ENCODE measurements around the gene PNMA8C.

Gene PNMA8C

DNA sequence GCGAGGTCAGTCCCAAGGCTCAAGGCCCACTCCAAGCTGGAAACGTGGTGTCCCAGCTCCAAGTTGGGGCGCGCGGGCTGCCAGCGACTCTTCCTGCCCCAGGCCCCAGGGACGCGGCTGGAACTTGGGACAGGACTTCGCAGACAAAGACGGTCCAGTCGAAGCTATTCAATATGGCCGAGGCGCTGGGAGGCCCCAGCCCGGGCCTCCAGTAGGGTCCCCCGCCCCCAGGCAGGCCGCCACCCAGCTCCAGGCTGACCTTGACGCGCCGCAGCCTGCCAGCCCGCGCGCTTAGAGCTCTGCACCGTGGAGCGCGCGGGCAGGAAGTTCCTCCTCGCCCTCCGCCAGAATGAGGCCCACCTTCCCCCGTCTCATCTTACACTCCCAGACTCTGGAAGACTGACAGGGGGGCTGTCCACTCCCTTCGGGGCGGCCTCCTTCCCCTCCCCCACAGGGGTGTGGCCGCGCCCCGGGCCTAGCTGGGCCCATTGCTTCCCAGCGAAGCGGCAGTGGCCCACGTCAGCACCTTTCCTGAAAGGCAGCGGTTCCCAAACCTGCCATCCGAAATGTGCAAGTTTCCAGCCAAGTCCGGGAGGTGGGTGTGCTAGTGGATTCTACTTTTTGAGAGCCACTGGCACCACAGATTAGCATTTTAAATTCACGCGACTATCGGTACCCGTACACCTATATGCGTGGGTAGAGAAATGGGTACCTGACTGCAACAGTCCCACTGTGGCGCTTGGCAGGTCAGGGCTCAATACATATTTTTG lies 15.3 kb downstream of the PNMA8C start, which contains the start of gene CCDC8 (continued):
- TF ChIP-seq, protein P1, sequence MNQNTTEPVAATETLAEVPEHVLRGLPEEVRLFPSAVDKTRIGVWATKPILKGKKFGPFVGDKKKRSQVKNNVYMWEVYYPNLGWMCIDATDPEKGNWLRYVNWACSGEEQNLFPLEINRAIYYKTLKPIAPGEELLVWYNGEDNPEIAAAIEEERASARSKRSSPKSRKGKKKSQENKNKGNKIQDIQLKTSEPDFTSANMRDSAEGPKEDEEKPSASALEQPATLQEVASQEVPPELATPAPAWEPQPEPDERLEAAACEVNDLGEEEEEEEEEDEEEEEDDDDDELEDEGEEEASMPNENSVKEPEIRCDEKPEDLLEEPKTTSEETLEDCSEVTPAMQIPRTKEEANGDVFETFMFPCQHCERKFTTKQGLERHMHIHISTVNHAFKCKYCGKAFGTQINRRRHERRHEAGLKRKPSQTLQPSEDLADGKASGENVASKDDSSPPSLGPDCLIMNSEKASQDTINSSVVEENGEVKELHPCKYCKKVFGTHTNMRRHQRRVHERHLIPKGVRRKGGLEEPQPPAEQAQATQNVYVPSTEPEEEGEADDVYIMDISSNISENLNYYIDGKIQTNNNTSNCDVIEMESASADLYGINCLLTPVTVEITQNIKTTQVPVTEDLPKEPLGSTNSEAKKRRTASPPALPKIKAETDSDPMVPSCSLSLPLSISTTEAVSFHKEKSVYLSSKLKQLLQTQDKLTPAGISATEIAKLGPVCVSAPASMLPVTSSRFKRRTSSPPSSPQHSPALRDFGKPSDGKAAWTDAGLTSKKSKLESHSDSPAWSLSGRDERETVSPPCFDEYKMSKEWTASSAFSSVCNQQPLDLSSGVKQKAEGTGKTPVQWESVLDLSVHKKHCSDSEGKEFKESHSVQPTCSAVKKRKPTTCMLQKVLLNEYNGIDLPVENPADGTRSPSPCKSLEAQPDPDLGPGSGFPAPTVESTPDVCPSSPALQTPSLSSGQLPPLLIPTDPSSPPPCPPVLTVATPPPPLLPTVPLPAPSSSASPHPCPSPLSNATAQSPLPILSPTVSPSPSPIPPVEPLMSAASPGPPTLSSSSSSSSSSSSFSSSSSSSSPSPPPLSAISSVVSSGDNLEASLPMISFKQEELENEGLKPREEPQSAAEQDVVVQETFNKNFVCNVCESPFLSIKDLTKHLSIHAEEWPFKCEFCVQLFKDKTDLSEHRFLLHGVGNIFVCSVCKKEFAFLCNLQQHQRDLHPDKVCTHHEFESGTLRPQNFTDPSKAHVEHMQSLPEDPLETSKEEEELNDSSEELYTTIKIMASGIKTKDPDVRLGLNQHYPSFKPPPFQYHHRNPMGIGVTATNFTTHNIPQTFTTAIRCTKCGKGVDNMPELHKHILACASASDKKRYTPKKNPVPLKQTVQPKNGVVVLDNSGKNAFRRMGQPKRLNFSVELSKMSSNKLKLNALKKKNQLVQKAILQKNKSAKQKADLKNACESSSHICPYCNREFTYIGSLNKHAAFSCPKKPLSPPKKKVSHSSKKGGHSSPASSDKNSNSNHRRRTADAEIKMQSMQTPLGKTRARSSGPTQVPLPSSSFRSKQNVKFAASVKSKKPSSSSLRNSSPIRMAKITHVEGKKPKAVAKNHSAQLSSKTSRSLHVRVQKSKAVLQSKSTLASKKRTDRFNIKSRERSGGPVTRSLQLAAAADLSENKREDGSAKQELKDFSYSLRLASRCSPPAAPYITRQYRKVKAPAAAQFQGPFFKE (tag by site-specific recombination; IDR thresholded peaks at IDR 0.05; ENCODE audit: borderline replicate concordance): no peak
- TF ChIP-seq ZNF133 (tag by site-specific recombination; IDR thresholded peaks at IDR 0.05): no peak; the same call in 1 of the 2 replicates
- TF ChIP-seq SETDB1 (IDR thresholded peaks at IDR 0.05; ENCODE audit: insufficient read length, low read length): no peak
- TF ChIP-seq ZNF112 (tag by site-specific recombination; IDR thresholded peaks at IDR 0.05): no peak
- no peak for TF ChIP-seq HOXD13 (CRISPR knock-in tag; IDR thresholded peaks at IDR 0.05; ENCODE audit: borderline replicate concordance)
- no peak for TF ChIP-seq ZNF664 (tag by site-specific recombination; IDR thresholded peaks at IDR 0.05)
- TF ChIP-seq ZNF621 (tag by site-specific recombination; IDR thresholded peaks at IDR 0.05): no peak
- TF ChIP-seq ZNF596 (tag by site-specific recombination; IDR thresholded peaks at IDR 0.05): no peak
- TF ChIP-seq ZNF600 (tag by site-specific recombination; IDR thresholded peaks at IDR 0.05): peak; percentile 83
- peak; percentile 96 for TF ChIP-seq KLF8 (tag by site-specific recombination; IDR thresholded peaks at IDR 0.05)
- TF ChIP-seq SP7 (tag by site-specific recombination; IDR thresholded peaks at IDR 0.05): peak; percentile 85
- TF ChIP-seq ZNF837 (tag by site-specific recombination; IDR thresholded peaks at IDR 0.05): no peak
- TF ChIP-seq ZNF423 (tag by site-specific recombination; IDR thresholded peaks at IDR 0.05): no peak
- TF ChIP-seq ZEB2 (tag by site-specific recombination; IDR thresholded peaks at IDR 0.05): peak; percentile 59; the same call in 1 of the 2 replicates
- no peak for TF ChIP-seq ZNF645 (tag by site-specific recombination; IDR thresholded peaks at IDR 0.05)
- TF ChIP-seq ZNF843 (tag by site-specific recombination; IDR thresholded peaks at IDR 0.05): peak; percentile 60; the same call in 1 of the 2 replicates
- TF ChIP-seq HIC1 (tag by site-specific recombination; IDR thresholded peaks at IDR 0.05): peak; percentile 80
- no peak for TF ChIP-seq ZNF37A (tag by site-specific recombination; IDR thresholded peaks at IDR 0.05)
- TF ChIP-seq ZNF777 (tag by site-specific recombination; IDR thresholded peaks at IDR 0.05; ENCODE audit: borderline replicate concordance): no peak
- no peak for TF ChIP-seq ZNF211 (tag by site-specific recombination; IDR thresholded peaks at IDR 0.05; ENCODE audit: low read depth)
- no peak for TF ChIP-seq ZNF19 (tag by site-specific recombination; IDR thresholded peaks at IDR 0.05; ENCODE audit: low read depth)
- no peak for TF ChIP-seq ZNF473 (tag by site-specific recombination; IDR thresholded peaks at IDR 0.05)
- TF ChIP-seq, protein P2, sequence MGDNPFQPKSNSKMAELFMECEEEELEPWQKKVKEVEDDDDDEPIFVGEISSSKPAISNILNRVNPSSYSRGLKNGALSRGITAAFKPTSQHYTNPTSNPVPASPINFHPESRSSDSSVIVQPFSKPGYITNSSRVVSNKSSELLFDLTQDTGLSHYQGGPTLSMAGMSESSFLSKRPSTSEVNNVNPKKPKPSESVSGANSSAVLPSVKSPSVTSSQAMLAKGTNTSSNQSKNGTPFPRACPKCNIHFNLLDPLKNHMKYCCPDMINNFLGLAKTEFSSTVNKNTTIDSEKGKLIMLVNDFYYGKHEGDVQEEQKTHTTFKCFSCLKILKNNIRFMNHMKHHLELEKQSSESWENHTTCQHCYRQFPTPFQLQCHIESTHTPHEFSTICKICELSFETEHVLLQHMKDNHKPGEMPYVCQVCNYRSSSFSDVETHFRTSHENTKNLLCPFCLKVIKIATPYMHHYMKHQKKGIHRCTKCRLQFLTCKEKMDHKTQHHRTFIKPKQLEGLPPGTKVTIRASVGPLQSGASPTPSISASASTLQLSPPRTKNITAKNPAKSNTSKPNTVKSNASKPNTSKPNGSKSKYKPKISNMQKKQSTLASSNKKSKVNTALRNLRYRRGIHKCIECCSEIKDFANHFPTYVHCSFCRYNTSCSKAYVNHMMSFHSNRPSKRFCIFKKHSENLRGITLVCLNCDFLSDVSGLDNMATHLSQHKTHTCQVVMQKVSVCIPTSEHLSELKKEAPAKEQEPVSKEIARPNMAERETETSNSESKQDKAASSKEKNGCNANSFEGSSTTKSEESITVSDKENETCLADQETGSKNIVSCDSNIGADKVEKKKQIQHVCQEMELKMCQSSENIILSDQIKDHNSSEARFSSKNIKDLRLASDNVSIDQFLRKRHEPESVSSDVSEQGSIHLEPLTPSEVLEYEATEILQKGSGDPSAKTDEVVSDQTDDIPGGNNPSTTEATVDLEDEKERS (tag by site-specific recombination; IDR thresholded peaks at IDR 0.05): no peak
- TF ChIP-seq ZNF558 (tag by site-specific recombination; IDR thresholded peaks at IDR 0.05): no peak
- no peak for TF ChIP-seq CTCF (tag by site-specific recombination; IDR thresholded peaks at IDR 0.05)
- no peak for TF ChIP-seq ZBTB21 (tag by site-specific recombination; IDR thresholded peaks at IDR 0.05)
- no peak for TF ChIP-seq ZBTB1 (tag by site-specific recombination; IDR thresholded peaks at IDR 0.05)

Measured in HEK293 (cell line).